ENCODE data around the gene RPL28. TPM values are rescaled to one million over a fixed set of nuclear protein-coding genes. Genes with fewer than 3 reads are reported as not detected.
A peak's percentile ranks its signal among the peaks of the same experiment; 100 is the strongest.
"Not testable (repeated sequence)": the region's sequence is repeated elsewhere in the genome, so short reads cannot be mapped to it uniquely, and the experiment has no call there.

The RPL28 gene
- total and polyA plus RNA-seq, 7 experiments from 2014 or later, result 740 to 3,799 (median 2,729) TPM

GRCh38 chr19:55447421-55448174 is 61.9 kb downstream of the RPL28 start:
- H3K27me3 ChIP-seq (ENCODE audit: control insufficient read depth in 2 of 2, insufficient read depth in 2 of 2, low read length in 2 of 2), result peaks cover 10 to 27% of the 10 kb centered on the region in 2 donors
- H3K9me3 Mint-ChIP-seq, result peaks cover 0 to 4% (median 0%) of the 10 kb centered on the region in 11 donors
- H3K4me1 Mint-ChIP-seq, result peaks cover 2 to 28% (median 19%) of the 10 kb centered on the region in 7 donors
- H3K27me3 Mint-ChIP-seq, result peaks cover 23 to 52% (median 37%) of the 10 kb centered on the region in 5 donors
- no peak overlapping the region for H3K27ac Mint-ChIP-seq
- intact Hi-C loops (cut with micrococcal nuclease), result loop anchor here in 1 of 2 donors (10.0 kb wide), 1 partner anchor 283 kb away; the partner anchor contains the start of gene DNAAF3
- ChIA-PET POLR2A (no interaction called here), CTCF (no interaction called here)
- H3K9me3 ChIP-seq (ENCODE audit: control insufficient read depth in 2 of 3, low read length in 3 of 3), result no peaks in the 10 kb centered on the region
- DNase-seq (no peak), ATAC-seq (peak; percentile 19)
- peaks cover 0 to 11% of the 10 kb centered on the region in 2 donors for H3K4me1 ChIP-seq (ENCODE audit: control insufficient read depth in 2 of 2, insufficient read depth in 2 of 2, low read length in 2 of 2)
- no peak overlapping the region for H3K4me3 ChIP-seq (ENCODE audit: low read length)
- peaks cover 0 to 3% (median 0%) of the 10 kb centered on the region in 5 donors for H3K36me3 Mint-ChIP-seq
- H3K4me3 Mint-ChIP-seq, result no peak overlapping the region
- H3K27ac ChIP-seq (ENCODE audit: low read depth, low read length), result no peak overlapping the region
- H3K36me3 ChIP-seq (ENCODE audit: control insufficient read depth in 2 of 3, insufficient read depth in 3 of 3, low read length in 3 of 3), result no peaks in the 10 kb centered on the region

- H3K9me3 Mint-ChIP-seq; H3K9me3 ChIP-seq (ENCODE audit: control insufficient read depth in 2 of 3, low read length in 3 of 3); H3K36me3 ChIP-seq (ENCODE audit: control insufficient read depth in 2 of 3, insufficient read depth in 3 of 3, low read length in 3 of 3); H3K27ac Mint-ChIP-seq; H3K36me3 Mint-ChIP-seq; H3K4me3 ChIP-seq (ENCODE audit: low read length); H3K4me3 Mint-ChIP-seq; DNase-seq; H3K27ac ChIP-seq (ENCODE audit: low read depth, low read length); ATAC-seq; CTCF ChIA-PET; POLR2A ChIA-PET: not testable (repeated sequence)
- Histone ChIP-seq H3K27me3 (ENCODE audit: control insufficient read depth in 2 of 2, insufficient read depth in 2 of 2, low read length in 2 of 2) (peaks cover 10 to 27% of the 10 kb centered on the region in 2 donors), H3K4me1 (ENCODE audit: control insufficient read depth in 2 of 2, insufficient read depth in 2 of 2, low read length in 2 of 2) (peaks cover 0 to 16% of the 10 kb centered on the region in 2 donors)
- H3K27me3 Mint-ChIP-seq, result peaks cover 24 to 50% (median 34%) of the 10 kb centered on the region in 5 donors
- intact Hi-C loops (cut with micrococcal nuclease), result loop anchor here in 1 of 2 donors (10.0 kb wide), 1 partner anchor 283 kb away; the partner anchor contains the start of gene DNAAF3
- peaks cover 0 to 25% (median 14%) of the 10 kb centered on the region in 7 donors for H3K4me1 Mint-ChIP-seq
Measured at GRCh38 chr19:55448175-55448490, 62.4 kb downstream of the RPL28 start.

DNA sequence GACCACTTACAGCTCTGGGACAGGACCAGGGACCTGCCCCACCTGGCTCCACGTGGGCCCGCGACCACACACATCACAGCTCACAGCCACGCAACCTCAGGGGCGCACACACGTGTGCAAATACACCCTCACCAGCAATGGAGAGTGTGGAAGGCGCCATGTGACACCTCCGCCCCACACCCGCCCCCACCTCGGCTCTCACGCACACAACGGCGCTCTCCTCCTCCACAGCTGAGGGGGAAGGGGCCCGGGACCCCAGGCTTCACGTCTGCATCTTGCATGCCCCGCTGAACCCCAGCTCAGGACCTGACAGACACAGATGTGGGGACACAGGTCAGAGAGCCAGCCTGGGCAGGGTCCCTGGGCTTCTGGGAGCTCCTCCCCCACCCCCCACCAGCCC is 63.7 kb downstream of the RPL28 start:
- POLR2A ChIA-PET, result interaction anchor here (0.6 kb wide), 2 partner anchors 23 to 56 kb away, joined by 3 read pairs; no protein-coding TSS in a partner anchor
- peaks cover 10 to 22% of the 10 kb centered on the region in 2 donors for H3K27me3 ChIP-seq (ENCODE audit: control insufficient read depth in 2 of 2, insufficient read depth in 2 of 2, low read length in 2 of 2)
- CTCF ChIA-PET, result no interaction called here
- Mint-ChIP-seq H3K9me3 (peaks cover 0 to 4% (median 0%) of the 10 kb centered on the region in 11 donors), H3K27ac (no peak overlapping the region), H3K27me3 (peaks cover 19 to 48% (median 30%) of the 10 kb centered on the region in 5 donors), H3K36me3 (peaks cover 0 to 6% (median 4%) of the 10 kb centered on the region in 5 donors), H3K4me3 (no peak overlapping the region), H3K4me1 (peaks cover 4 to 21% (median 15%) of the 10 kb centered on the region in 7 donors)
- H3K4me1 ChIP-seq (ENCODE audit: control insufficient read depth in 2 of 2, insufficient read depth in 2 of 2, low read length in 2 of 2), result peaks cover 0 to 17% of the 10 kb centered on the region in 2 donors
- no peaks in the 10 kb centered on the region for H3K36me3 ChIP-seq (ENCODE audit: control insufficient read depth in 2 of 3, insufficient read depth in 3 of 3, low read length in 3 of 3)
- no peak for DNase-seq
- H3K4me3 ChIP-seq (ENCODE audit: low read length), result no peak overlapping the region
- intact Hi-C loops (cut with micrococcal nuclease), result loop anchor here in 1 of 2 donors (10.0 kb wide), 1 partner anchor 285 kb away; the partner anchor contains the start of gene DNAAF3
- H3K9me3 ChIP-seq (ENCODE audit: control insufficient read depth in 2 of 3, low read length in 3 of 3), result no peaks in the 10 kb centered on the region
- H3K27ac ChIP-seq (ENCODE audit: low read depth, low read length), result no peak overlapping the region
- ATAC-seq, result no peak

DNA sequence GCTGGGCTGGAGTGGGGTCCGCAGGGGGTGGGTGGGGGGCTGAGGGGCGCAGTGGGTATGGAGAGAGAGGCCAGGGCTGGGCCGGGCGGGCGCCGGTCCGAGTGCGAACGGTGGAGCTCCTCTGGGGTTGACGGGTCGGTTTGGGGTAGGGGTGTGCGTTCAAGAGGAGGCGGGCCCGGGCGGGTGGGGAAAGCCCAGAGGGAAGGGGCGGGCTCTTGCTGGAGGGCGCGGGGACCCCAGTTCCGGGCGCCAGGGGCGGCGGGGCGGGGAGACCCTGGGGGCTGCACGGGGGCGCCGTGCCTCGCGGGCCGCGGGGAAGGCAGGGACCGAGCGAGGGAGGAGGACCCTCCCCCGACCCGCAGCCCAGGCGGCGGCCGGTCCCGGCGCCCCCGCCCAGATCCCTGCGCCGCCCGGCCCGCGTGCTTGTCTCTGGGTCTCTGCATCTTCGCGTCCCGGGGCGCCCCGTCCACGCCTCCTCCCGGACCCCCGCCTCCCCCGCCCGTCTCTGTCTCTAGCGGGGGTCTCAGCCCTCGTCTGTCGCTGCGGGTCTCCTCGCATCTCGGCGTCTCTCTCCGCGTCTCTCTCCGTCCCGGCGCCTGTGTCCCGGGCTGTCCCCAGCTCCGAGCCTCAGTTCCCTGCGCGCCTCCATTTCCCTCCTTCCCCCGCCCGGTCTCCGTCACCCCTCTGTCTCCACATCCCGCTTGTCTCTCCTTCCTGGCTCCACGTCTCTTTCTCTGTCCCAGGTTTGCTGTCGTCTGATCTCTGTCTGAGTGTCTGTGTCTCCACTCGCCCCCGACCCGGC is 65.6 kb downstream of the RPL28 start:
- intact Hi-C loops (cut with micrococcal nuclease), result loop anchor here in 1 of 2 donors (5.0 kb wide), 1 partner anchor 34 kb away; no protein-coding TSS in a partner anchor

DNA sequence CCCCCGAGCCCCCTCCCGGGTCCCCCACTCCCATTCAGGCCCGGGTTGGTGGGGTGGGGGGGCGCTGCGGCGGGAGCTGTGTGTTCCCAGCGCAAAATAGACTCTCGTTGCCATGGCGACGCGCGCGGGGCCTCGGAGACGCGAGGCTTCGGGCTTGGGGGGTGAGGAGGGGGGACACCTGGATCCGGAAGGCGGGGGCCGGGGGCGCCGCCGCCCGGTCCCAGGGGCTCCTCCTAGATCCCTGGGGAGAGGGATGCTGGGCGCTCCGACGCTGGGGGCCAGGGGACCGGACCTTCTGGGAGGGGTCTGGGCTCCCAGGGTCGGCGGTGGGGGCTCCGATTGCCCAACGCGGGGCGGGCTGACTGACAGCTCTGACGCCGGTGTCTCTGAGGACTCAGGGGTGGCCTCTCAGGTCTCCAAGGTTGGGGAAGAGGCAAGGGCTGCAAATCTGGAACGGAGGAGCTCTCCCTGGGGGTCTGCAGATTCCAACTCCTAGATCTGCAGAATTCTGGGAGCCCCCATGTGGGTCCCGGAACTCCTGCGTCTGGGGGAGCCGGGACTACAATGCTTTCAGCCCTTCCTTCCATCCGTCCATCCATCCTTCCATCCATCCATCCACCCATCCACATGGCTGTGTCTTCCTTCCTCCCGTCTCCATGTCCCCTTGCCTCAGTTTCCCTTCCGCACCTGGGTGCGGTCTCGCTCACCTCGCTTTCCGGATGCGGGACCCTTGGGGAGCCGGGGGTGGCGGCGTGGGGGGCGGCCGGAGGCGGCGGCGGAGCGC is 66.4 kb downstream of the RPL28 start:
- peaks cover 8 to 33% (median 19%) of the 10 kb centered on the region in 5 donors for H3K27me3 Mint-ChIP-seq
- no peak overlapping the region for H3K4me3 ChIP-seq (ENCODE audit: low read length)
- ChIA-PET POLR2A (interaction anchor here (0.9 kb wide), 1 partner anchor 11 kb away, joined by 3 read pairs; no protein-coding TSS in a partner anchor), CTCF (no interaction called here)
- peak in 2 of 9 donors; percentile 30 to 53 for DNase-seq
- peaks cover 0 to 17% of the 10 kb centered on the region in 2 donors for H3K4me1 ChIP-seq (ENCODE audit: control insufficient read depth in 2 of 2, insufficient read depth in 2 of 2, low read length in 2 of 2)
- no peak overlapping the region for H3K27ac ChIP-seq (ENCODE audit: low read depth, low read length)
- peaks cover 0 to 9% (median 4%) of the 10 kb centered on the region in 5 donors for H3K36me3 Mint-ChIP-seq
- peak; percentile 28 for ATAC-seq
- H3K4me1 Mint-ChIP-seq, result peaks cover 7 to 21% (median 15%) of the 10 kb centered on the region in 7 donors
- no peaks in the 10 kb centered on the region for H3K9me3 Mint-ChIP-seq
- peak overlapping the region in 9 of 10 donors; percentile 45 to 82 (median 74) for H3K4me3 Mint-ChIP-seq
- no peak overlapping the region for H3K27ac Mint-ChIP-seq
- peaks cover 3 to 22% of the 10 kb centered on the region in 2 donors for H3K27me3 ChIP-seq (ENCODE audit: control insufficient read depth in 2 of 2, insufficient read depth in 2 of 2, low read length in 2 of 2)
- H3K36me3 ChIP-seq (ENCODE audit: control insufficient read depth in 2 of 3, insufficient read depth in 3 of 3, low read length in 3 of 3), result peaks cover 0 to 5% (median 0%) of the 10 kb centered on the region in 3 experiments
- intact Hi-C loops (cut with micrococcal nuclease), result loop anchor here in 1 of 2 donors (5.0 kb wide), 1 partner anchor 35 kb away; no protein-coding TSS in a partner anchor
- H3K9me3 ChIP-seq (ENCODE audit: control insufficient read depth in 2 of 3, low read length in 3 of 3), result no peaks in the 10 kb centered on the region

More for the DNA sequence above, 65.6 kb downstream of the RPL28 start:
- peaks cover 0 to 17% of the 10 kb centered on the region in 2 donors for H3K4me1 ChIP-seq (ENCODE audit: control insufficient read depth in 2 of 2, insufficient read depth in 2 of 2, low read length in 2 of 2)
- H3K4me1 Mint-ChIP-seq, result peaks cover 7 to 21% (median 15%) of the 10 kb centered on the region in 7 donors
- H3K4me3 Mint-ChIP-seq, result peak overlapping the region; percentile 35 to 82 (median 74)
- H3K27me3 Mint-ChIP-seq, result peaks cover 8 to 33% (median 19%) of the 10 kb centered on the region in 5 donors
- peak overlapping the region in 1 of 9 donors; percentile 36 for H3K27ac Mint-ChIP-seq
- no peak overlapping the region for H3K4me3 ChIP-seq (ENCODE audit: low read length)
- DNase-seq (peak in 1 of 9 donors; percentile 41), ATAC-seq (peak; percentile 46)
- no peaks in the 10 kb centered on the region for H3K9me3 Mint-ChIP-seq
- no peak overlapping the region for H3K27ac ChIP-seq (ENCODE audit: low read depth, low read length)
- peaks cover 0 to 5% (median 0%) of the 10 kb centered on the region in 3 experiments for H3K36me3 ChIP-seq (ENCODE audit: control insufficient read depth in 2 of 3, insufficient read depth in 3 of 3, low read length in 3 of 3)
- ChIA-PET POLR2A (interaction anchor here (0.9 kb wide), 1 partner anchor 10 kb away, joined by 3 read pairs; no protein-coding TSS in a partner anchor), CTCF (no interaction called here)
- no peaks in the 10 kb centered on the region for H3K9me3 ChIP-seq (ENCODE audit: control insufficient read depth in 2 of 3, low read length in 3 of 3)
- H3K27me3 ChIP-seq (ENCODE audit: control insufficient read depth in 2 of 2, insufficient read depth in 2 of 2, low read length in 2 of 2), result peaks cover 3 to 22% of the 10 kb centered on the region in 2 donors
- H3K36me3 Mint-ChIP-seq, result peaks cover 0 to 9% (median 4%) of the 10 kb centered on the region in 5 donors
